BLaER1 (cell line): ENCODE data around the gene YAF2.

Experiments used
- H3K27ac ChIP-seq: shearing (Covaris generic); formaldehyde crosslinking; 2 replicates; pipeline ENCODE4 v1.8.1; 2022
- H3K27me3 ChIP-seq: shearing (Covaris generic); formaldehyde crosslinking; 2 replicates; pipeline ENCODE4 v1.8.1; 2022
- H3K36me3 ChIP-seq: shearing (Covaris generic); formaldehyde crosslinking; 2 replicates; pipeline ENCODE4 v1.8.1; 2022
- H3K4me1 ChIP-seq: shearing (Covaris generic); formaldehyde crosslinking; 2 replicates; pipeline ENCODE4 v1.8.1; 2022
- H3K4me2 ChIP-seq: shearing (Covaris generic); formaldehyde crosslinking; 2 replicates; pipeline ENCODE4 v1.8.1; 2022
- H3K4me3 ChIP-seq: shearing (Covaris generic); formaldehyde crosslinking; 2 replicates; pipeline ENCODE4 v1.8.1; 2022
- H3K9ac ChIP-seq: shearing (Covaris generic); formaldehyde crosslinking; 2 replicates; pipeline ENCODE4 v1.8.1; 2022
- H3K9me3 ChIP-seq: shearing (Covaris generic); formaldehyde crosslinking; 2 replicates; pipeline ENCODE4 v1.8.1; 2022
- H4K20me1 ChIP-seq: shearing (Covaris generic); formaldehyde crosslinking; 2 replicates; pipeline ENCODE4 v1.8.1; 2022
- Cebpa-rat ChIP-seq: shearing (Covaris generic); IDR thresholded peaks from 2 replicates; pipeline ENCODE4 v1.8.1; 2022

The YAF2 gene

DNA sequence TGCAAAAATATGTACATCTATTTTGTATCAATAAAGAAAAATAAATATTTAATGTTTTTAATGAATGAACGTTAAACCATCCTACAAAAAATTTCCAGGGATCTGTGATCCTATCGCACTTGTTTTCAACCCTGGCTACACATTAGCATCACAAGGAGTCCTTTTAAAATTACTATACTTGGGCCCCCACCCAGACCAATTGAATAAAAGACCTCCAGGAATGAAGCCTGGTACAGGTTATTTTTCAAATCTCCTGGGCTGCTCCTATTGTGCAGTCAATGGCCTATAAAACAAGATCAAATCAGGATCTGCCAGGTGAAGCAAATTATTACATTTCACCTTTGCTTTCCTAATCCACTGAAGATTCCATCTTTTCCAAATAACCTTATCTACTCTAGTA, 59.9 kb downstream of the YAF2 start:
- TF ChIP-seq Cebpa-rat: no peak
- Histone ChIP-seq H3K4me3 (no peak overlapping the region), H3K9me3 (peaks cover 30% of the 10 kb centered on the region), H3K4me1 (no peaks in the 10 kb centered on the region), H3K36me3 (peaks cover 48% of the 10 kb centered on the region), H4K20me1 (peaks cover 20% of the 10 kb centered on the region; the same call in 1 of the 2 replicates), H3K9ac (no peak overlapping the region), H3K4me2 (no peak overlapping the region), H3K27ac (no peak overlapping the region), H3K27me3 (no peaks in the 10 kb centered on the region)

- peaks cover 61% of the 10 kb centered on the region for H3K36me3 ChIP-seq
- TF ChIP-seq Cebpa-rat: no peak
These were observed 63.1 kb downstream of the YAF2 start for GRCh38 chr12:42174978-42175377.

GRCh38 chr12:42173961-42174521, 64.0 kb downstream of the YAF2 start:
- Histone ChIP-seq H3K36me3 (peaks cover 57% of the 10 kb centered on the region), H3K4me2 (no peak overlapping the region), H3K9me3 (peaks cover 30% of the 10 kb centered on the region), H3K27ac (no peak overlapping the region), H4K20me1 (peaks cover 25% of the 10 kb centered on the region; the same call in 1 of the 2 replicates), H3K4me1 (no peaks in the 10 kb centered on the region), H3K9ac (no peak overlapping the region), H3K4me3 (no peak overlapping the region), H3K27me3 (no peaks in the 10 kb centered on the region)
- TF ChIP-seq Cebpa-rat: no peak

More at GRCh38 chr12:42174978-42175377, 63.1 kb downstream of the YAF2 start:
- H4K20me1 ChIP-seq: 0 out of 2 replicates have a peak, but pooled peaks cover 16% of the 10 kb centered on the region
- H3K4me2 ChIP-seq: no peak overlapping the region
- H3K27ac ChIP-seq: no peak overlapping the region
- H3K9ac ChIP-seq: no peak overlapping the region
- no peaks in the 10 kb centered on the region for H3K27me3 ChIP-seq
- H3K9me3 ChIP-seq: peaks cover 30% of the 10 kb centered on the region
- H3K4me3 ChIP-seq: no peak overlapping the region
- no peaks in the 10 kb centered on the region for H3K4me1 ChIP-seq

DNA sequence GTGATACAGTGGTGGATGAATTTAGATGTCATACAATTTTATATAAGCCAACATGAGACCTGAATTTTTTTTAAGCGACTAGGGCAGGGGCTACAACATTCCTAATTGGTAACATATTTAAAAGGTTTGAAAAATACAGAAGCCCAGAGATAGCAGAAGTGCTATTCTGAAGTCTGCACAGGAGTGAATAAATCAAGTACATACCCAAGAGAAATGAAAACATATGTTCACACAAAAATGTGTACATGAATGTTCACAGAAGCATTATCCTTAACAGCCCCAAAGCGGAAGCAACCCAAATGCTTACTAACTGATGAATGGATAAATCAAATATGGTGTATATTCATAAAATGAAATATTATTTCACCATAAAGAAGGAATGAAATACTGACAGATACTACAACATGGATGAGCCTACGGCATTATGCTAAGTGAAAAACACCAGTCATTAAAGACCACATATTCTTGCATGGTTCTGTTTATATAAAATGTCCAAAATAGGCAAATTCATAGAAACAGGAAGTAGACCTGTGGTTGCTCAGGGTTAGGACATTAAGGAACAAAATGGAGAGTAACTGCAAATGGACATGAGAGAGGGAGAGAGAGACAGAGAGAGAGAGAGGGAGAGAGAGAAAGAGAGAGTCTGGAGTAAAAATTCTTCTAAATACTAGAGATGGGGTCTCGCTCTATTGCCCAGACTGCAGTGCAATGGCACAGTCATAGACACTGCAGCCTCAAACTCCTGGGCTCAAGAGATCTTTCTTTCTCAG, 65.4 kb downstream of the YAF2 start:
- no peak for TF ChIP-seq Cebpa-rat

GRCh38 chr12:42167711-42168110, 70.3 kb downstream of the YAF2 start:
- Histone ChIP-seq H3K27me3 (no peaks in the 10 kb centered on the region), H4K20me1 (peaks cover 28% of the 10 kb centered on the region; the same call in 1 of the 2 replicates), H3K36me3 (peaks cover 41% of the 10 kb centered on the region), H3K4me2 (no peak overlapping the region), H3K4me1 (peaks cover 9% of the 10 kb centered on the region), H3K27ac (no peak overlapping the region), H3K9ac (no peak overlapping the region), H3K4me3 (no peak overlapping the region), H3K9me3 (no peaks in the 10 kb centered on the region)
- no peak for TF ChIP-seq Cebpa-rat

More for the DNA sequence above, 65.4 kb downstream of the YAF2 start:
- H3K4me3 ChIP-seq: no peak overlapping the region
- no peaks in the 10 kb centered on the region for H3K4me1 ChIP-seq
- no peak overlapping the region for H3K9ac ChIP-seq
- H3K4me2 ChIP-seq: no peak overlapping the region
- H3K27ac ChIP-seq: no peak overlapping the region
- H3K27me3 ChIP-seq: no peaks in the 10 kb centered on the region
- peaks cover 28% of the 10 kb centered on the region for H3K9me3 ChIP-seq
- peaks cover 34% of the 10 kb centered on the region; the same call in 1 of the 2 replicates for H4K20me1 ChIP-seq
- H3K36me3 ChIP-seq: peaks cover 55% of the 10 kb centered on the region

- peaks cover 9% of the 10 kb centered on the region for H3K4me1 ChIP-seq
- no peak overlapping the region for H3K4me3 ChIP-seq
- H3K4me2 ChIP-seq: no peak overlapping the region
- H3K36me3 ChIP-seq: peaks cover 32% of the 10 kb centered on the region
- H3K9me3 ChIP-seq: no peaks in the 10 kb centered on the region
- no peaks in the 10 kb centered on the region for H3K27me3 ChIP-seq
- TF ChIP-seq Cebpa-rat: no peak
- no peak overlapping the region for H3K27ac ChIP-seq
- H4K20me1 ChIP-seq: peaks cover 31% of the 10 kb centered on the region; the same call in 1 of the 2 replicates
- H3K9ac ChIP-seq: no peak overlapping the region
These were observed 71.5 kb downstream of the YAF2 start for GRCh38 chr12:42166501-42166900.

DNA sequence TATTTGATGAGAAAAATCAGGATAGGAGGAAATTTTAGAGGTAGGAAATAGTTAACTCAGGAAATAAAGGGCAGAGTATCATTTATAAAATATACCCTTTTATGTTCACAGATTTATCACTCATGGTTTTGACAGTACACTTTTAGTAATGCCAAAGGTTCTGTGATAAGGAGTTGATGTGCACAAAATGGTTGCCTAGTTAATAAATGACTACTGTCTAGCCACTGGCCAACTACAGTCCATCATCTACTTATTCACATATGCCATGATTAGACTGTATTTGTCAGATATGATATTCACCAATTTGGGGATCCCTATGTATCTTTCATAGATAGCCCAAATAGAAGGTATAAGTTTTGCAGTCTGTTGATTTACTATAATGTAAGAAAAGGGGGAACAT, 74.1 kb downstream of the YAF2 start:
- Histone ChIP-seq H3K36me3 (peaks cover 30% of the 10 kb centered on the region), H3K9me3 (no peaks in the 10 kb centered on the region), H4K20me1 (peaks cover 21% of the 10 kb centered on the region; the same call in 1 of the 2 replicates), H3K27ac (no peak overlapping the region), H3K4me1 (peaks cover 9% of the 10 kb centered on the region), H3K4me3 (no peak overlapping the region), H3K4me2 (no peak overlapping the region), H3K27me3 (no peaks in the 10 kb centered on the region), H3K9ac (no peak overlapping the region)
- TF ChIP-seq Cebpa-rat: no peak

- H4K20me1 ChIP-seq: peaks cover 13% of the 10 kb centered on the region; the same call in 1 of the 2 replicates
- H3K9ac ChIP-seq: no peak overlapping the region
- peaks cover 29% of the 10 kb centered on the region for H3K36me3 ChIP-seq
- no peak for TF ChIP-seq Cebpa-rat
- H3K27ac ChIP-seq: no peak overlapping the region
- H3K4me2 ChIP-seq: no peak overlapping the region
- H3K4me1 ChIP-seq: peaks cover 9% of the 10 kb centered on the region
- H3K27me3 ChIP-seq: no peaks in the 10 kb centered on the region
- no peak overlapping the region for H3K4me3 ChIP-seq
- H3K9me3 ChIP-seq: no peaks in the 10 kb centered on the region
These were observed 75.1 kb downstream of the YAF2 start for GRCh38 chr12:42162965-42163364.

DNA sequence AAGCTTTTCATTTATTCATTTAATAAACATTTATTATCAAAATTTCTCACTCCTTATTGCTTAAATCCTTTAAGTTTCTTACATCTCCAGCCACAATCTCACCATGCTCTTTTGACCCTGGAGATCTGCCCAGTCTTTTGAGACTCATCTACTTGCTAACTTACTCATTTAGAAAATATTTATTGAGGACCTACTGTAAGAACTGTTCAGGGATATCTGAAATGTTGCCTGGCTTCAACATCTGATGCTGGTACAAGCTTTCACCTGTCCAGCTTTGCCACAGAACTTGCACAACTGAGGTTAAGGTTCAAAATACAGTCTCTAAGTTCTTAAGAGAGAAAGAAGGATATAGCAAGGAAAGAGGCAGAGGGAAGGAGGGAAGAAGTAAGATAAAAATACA, 75.9 kb downstream of the YAF2 start:
- Histone ChIP-seq H3K36me3 (peaks cover 35% of the 10 kb centered on the region), H3K4me1 (peaks cover 9% of the 10 kb centered on the region), H3K9me3 (no peaks in the 10 kb centered on the region), H3K27ac (no peak overlapping the region), H3K4me3 (no peak overlapping the region), H3K4me2 (no peak overlapping the region), H3K27me3 (no peaks in the 10 kb centered on the region), H4K20me1 (peaks cover 13% of the 10 kb centered on the region; the same call in 1 of the 2 replicates), H3K9ac (no peak overlapping the region)
- no peak for TF ChIP-seq Cebpa-rat

DNA sequence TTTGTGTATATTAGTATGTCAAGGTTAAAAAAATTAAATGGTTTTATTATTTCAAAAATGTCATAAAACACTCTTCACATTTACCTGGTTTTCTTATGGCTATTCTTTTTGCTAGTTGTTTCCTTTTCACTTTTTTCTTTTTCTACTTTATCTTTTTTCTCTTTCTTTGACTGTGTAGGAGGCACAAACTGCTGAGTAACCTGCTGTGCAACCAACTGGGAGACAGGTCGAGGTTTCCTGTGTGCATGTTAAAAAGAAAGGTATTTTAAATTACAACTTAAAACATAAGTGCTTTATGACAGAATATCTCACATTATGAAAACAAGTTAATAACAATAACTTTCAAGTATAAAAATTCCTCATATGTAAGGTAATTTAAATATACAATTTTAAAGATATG, 76.5 kb downstream of the YAF2 start:
- H3K4me1 ChIP-seq: peaks cover 9% of the 10 kb centered on the region
- no peak overlapping the region for H3K9ac ChIP-seq
- no peaks in the 10 kb centered on the region for H3K9me3 ChIP-seq
- H3K36me3 ChIP-seq: peaks cover 39% of the 10 kb centered on the region
- no peak for TF ChIP-seq Cebpa-rat
- H3K4me2 ChIP-seq: no peak overlapping the region
- peaks cover 13% of the 10 kb centered on the region; the same call in 1 of the 2 replicates for H4K20me1 ChIP-seq
- H3K4me3 ChIP-seq: no peak overlapping the region
- H3K27ac ChIP-seq: no peak overlapping the region
- no peaks in the 10 kb centered on the region for H3K27me3 ChIP-seq
